Stimulated activated CD8-positive, alpha-beta memory T cell treated with anti-CD3 and anti-CD28 coated beads, Interleukin-4, amount 100 ng/mL, for 4 hours (primary cell): ENCODE results near the gene FAM114A1.
"Not testable (repeated sequence)": the region's sequence is repeated elsewhere in the genome, so short reads cannot be mapped to it uniquely, and the experiment has no call there.

Experiments used
- DNase-seq, 2 donors: peaks; one replicate each; pipeline ENCODE4 v3.0.0-alpha.2; 2020; ENCODE audit warnings: low read depth in 2 of 2, low spot score in 1 of 2

Gene FAM114A1

DNA sequence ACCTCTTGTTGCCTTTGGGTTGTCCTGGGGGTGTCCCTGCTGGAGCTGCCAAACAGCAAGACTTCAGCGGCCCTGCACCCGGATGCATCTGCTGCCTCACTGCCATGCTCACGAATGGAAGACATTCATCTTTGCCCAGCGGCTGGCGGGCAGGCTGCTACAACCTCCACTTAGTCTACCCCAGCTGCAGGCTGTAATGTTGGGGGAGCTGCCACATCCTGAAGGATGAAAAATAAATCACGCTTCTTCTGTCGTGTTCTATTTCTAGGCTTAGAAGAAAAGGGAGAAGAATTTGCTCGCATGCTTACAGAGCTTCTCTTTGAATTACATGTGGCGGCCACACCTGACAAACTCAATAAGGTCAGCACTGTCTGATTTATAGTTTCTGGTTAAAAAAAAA, 61.4 kb downstream of the FAM114A1 start:
- DNase-seq = no peak

DNA sequence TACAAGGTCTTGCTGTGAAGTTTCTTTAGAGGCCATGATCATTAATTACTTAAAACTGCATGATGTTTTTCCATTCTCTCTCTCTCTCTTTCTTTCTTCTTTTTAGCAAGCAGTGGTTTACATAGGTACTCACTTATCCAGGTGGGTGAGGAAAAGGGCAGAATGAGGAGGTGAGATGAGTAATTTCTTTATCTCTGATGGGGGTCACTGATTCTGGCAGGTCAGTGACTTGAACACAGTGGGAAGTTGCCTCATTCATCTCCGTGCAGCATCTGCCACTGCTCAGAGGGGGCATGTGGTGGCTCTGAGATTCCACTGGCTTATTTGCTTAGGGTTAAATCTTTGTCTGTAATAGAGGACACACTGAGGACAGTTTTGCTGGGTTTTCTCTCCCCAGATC, 62.6 kb downstream of the FAM114A1 start:
- no peak for DNase-seq

DNA sequence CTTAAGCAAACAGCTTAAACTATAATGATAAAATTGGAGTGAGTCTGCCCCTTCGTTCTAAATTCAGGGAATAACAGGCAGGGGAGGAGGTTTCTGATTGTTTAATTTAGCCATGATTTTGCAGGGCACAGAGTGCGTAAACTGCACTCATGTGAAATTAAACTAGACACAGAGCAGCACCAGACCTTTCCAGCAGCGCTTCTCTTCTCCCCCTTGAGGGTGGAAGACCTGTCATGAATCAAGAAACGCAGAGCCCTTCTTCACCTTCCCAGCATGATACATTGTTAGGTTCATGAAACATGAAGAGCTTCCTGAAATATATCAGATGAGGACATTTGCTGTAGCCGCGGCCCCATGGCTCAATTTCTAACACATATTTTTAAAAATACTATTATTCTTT, 63.1 kb downstream of the FAM114A1 start:
- DNase-seq = no peak

DNA sequence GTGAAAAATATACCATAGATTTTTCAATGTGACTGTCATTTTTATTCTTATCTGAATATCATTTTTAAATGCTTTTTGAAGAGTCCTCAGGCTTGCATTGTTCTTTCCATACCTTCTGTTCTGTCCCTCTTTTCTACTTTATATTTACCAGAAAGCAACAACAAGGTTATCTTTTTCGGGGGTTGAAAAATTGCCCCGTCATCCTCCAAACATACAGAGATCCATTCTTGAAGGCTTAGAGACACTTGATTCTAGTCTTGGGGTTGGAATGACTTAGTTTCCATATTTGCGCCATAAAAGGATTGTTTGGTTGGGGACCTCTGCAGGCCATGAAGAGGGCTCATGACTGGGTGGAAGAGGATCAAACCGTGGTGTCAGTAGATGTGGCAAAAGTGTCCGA, 63.5 kb downstream of the FAM114A1 start:
- no peak for DNase-seq

DNA sequence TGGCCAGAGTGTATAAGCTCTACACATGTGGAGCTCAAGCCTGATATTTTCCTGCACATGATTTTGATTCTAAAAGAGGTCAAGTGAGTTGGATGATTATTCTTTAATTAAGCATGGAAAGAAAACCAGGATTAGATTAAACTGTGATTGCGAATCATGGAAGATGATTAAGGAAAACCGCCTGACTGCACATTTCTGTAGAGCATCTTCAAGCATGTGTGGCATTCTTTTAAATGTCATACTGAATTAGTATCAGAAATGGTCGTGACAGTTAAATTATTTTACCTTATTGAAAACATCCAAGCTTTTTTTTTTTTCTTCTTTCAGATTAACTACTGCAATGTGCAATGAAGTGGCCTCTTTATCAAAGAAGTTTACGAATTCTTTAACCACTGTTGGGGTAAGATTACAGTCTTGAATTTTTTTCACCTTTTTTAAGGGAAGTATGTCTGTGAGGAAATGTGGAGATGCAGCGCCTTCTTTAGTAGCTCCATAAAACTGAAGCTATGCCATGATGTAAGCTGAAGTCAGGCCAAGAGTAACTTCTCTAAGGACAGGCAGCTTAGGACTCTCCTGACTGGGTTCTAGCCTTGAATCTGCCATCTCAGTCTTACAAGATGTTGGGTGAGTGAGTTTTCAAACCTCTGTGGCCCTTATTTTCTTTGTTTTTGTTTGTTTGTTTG, 67.9 kb downstream of the FAM114A1 start:
- no peak for DNase-seq

DNA sequence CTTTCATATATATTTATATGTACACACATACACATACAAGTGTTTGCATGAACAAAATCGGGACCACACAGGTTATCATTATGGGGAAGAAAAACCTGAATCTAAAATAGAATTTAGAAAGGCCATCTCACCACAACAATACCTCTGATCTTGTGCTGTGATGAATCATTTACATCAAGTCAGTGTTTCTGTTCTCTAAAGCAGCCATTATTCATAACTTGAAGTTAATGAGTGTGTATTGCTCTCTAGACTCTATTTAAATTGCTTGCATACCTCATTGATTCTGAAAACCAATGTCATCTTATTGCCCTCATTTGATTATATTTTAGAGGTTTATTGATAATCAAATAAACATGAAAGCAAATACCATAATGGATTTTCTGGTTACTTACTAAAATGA, 71.6 kb downstream of the FAM114A1 start:
- DNase-seq = no peak

DNA sequence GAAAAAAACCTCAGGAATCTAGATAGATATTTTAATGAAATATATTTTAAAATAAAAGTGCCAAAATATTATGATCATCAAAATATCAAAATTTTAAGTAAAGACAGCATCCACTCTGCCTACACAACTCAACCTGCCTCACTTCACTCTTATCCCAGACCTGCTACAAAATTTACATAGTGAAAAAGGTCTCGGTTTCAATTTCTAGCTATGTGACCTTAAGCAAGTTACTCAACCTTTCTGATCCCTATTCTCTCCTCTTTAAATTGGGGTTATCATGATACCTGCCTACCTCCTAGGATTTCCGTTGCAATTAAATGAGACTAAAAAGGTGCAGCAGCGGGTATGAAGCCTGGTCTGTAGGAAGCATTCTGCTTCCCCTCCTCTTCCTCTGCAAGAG, 72.9 kb downstream of the FAM114A1 start:
- no peak for DNase-seq

DNA sequence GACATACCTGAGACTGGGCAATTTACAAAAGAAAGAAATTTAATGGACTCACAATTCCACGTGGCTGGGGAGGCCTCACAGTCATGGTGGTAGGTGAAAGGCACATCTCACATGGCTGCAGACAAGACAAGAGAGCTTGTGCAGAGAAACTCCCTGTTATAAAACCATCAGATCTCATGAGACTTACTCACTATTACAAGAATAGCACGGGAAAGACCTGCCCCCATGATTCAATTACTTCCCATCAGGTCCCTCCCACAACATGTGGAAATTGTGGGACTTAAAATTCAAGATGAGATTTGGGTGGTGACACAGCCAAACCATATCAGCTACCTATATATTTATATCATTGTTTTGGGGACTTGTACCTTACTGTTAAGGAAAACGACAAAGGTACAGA, 74.3 kb downstream of the FAM114A1 start:
- DNase-seq = not testable (repeated sequence)

DNA sequence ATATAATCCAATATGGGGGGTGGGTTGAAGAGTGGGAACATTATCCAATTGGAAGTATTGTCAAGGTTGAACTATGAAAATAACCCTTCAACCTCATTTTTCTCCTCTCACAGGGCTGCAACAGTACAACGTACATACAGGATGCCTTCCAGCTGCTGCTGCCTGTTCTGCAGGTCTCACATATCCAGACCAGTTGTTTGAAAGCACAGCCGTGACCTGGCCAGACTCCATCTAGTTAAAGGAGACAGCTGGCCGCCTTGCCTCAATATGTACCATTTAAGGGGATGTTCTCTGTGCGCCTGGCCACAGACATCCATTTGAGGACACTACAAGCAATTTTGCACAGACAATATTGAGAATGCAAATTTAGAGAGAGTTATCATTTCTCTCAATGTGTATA, 75.7 kb downstream of the FAM114A1 start:
- DNase-seq = no peak

DNA sequence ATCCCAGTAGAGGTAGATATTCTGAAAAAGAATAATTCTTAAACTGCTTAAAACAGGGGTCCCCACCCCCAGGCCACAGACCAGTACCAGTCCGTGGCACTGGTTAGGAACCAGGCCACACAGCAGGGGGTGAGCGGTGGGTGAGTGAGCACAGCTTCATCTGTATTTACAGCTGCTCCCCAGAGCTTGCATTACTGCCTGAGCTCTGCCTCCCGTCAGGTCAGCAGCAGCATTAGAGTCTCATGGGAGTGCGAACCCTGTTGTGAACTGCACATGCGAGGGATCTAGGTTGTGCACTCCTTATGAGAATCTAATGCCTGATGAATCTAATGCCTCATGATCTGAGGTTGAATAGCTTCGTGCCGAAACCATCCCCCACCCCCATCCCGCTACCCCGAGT, 76.8 kb downstream of the FAM114A1 start:
- DNase-seq = no peak

DNA sequence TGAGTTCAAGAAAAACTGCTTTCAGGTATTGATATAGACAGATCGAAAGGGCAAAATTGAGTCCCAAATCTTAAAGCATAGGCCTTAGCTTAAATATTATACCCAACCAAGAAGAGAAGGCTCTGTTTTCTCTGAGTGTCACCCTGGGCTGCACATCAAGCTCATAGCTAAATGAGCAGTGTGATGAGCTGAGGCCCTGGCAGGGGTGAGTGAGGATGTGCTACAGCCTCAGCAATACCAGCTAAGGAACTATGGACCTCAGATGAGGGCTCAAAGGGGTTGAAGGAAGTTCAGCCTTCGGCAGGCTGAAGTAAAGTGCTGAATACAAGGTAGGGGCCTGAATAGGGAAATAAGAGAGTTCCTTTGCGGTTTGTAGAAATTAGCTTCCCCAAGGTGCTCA, 79.3 kb downstream of the FAM114A1 start:
- DNase-seq = no peak

DNA sequence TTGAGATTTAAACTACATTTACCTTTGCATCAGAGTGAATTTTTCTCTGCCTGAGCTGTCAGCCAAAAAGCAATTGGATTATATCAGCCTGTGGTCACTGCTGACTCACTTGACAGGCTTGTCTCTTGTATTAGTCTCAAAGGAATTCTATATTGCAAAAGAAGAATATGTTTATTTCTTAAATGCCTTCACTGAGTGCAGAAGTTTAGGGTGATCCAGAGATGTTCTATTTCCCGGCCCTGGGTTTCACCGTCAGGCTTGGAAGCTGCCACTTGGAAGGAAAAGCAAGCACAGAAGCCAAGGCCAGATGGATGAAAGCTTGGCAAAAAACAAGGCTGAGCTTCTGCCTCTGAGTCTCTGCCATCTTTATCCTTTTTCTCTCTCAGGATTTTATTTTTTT, 80.9 kb downstream of the FAM114A1 start:
- no peak for DNase-seq

DNA sequence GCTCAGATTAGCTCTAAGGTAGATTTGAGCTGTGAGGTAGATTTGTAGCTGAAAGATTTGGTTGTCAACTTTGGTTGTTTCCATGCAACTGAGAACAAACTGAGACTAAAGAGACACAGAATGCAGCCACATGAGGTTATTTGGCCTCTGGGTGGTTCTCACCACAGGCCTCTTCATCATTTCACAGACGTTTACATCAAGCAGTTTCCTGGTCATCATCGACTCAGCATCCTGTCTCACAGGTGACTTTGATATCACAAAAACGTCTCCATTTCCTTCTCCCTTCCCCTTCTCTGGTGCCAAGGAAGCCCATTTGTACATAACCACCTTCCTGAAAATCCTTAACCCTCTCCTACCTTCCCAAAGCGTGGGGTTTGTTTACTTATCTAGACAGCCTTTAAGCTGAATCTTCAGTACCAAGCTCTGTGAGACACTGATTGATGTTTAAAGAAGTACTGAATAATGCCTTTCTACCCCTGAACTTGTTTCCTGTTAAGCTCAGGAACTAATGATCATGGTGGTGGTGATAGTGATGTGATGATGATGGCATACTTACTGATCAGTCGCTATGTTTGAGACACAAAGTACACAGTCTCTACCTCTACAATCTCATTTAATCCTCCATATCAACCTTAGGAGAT, 81.9 kb downstream of the FAM114A1 start:
- no peak for DNase-seq

DNA sequence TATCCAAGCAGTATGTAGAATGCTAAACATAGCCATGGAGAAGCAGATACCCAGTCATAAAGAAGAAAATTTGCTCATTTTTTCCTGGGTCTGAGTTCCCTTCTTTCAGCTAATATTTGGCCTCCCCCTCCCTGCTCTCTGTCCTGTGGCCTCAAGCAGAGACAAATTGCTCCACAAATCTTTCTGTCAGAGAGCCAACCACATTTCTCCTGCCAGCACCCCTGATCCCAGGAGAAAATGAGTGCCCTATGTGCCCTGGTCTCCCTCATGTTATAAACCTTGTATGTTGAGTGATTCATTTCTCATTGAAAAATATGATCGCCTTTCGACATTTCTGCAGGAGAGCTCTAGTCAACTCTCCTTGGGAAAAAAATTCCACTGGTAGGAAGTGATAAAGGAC, 82.6 kb downstream of the FAM114A1 start:
- DNase-seq = no peak

DNA sequence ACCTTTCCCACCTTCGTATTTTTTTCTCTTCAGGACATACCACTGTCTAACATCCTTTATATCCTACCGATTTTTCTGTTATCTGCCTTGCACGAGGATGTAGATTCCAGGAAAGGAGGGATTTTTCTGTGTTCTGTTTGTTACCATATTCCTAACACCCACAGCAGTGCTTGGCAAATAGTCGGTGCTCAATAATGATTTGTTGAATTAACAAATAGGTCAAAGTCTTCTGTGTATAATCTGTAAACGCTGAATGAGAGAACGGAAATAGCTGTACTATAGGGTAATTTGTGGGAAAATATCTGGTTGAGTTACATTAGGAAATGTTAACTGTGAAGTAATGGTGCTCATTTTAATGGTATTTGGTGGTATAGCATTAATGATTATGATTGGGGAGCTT, 83.1 kb downstream of the FAM114A1 start:
- DNase-seq = no peak

DNA sequence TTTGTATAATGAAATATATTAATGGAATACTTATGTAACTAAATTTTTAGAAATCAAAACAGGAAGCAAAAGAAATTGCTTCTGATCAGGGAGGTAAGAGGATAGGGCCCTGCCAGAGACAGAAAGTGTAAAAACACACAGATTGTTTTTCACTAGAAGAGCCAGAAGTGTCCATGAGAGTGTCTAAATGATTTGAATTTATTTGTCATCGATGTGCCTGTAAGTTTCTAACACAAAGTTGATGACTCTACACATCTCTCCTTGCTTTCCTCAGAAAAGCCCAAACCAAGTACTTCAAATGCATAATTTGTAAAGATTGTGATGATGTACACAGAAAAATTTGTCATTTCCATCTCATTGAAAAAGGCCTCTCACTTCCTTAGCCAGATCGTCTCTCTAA, 84.0 kb downstream of the FAM114A1 start:
- no peak for DNase-seq

DNA sequence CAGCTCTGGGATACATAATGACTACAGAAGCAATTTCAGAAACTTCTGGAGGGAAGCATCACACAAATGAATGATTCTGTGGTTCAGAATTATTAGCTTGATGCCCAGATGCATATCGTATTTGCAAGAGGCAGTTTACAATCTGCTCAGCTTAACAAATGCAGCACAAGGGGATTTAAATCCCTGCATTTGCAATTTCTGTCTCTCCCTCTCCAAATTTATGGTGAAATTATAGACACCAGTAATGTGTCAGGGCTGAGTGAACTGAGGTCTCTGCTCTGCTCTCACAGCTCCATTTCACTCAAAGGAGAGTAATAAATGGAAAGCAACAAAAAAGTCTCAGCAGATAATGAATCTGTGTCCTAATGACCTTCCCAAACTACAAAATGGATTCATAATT, 84.4 kb downstream of the FAM114A1 start:
- DNase-seq = no peak

DNA sequence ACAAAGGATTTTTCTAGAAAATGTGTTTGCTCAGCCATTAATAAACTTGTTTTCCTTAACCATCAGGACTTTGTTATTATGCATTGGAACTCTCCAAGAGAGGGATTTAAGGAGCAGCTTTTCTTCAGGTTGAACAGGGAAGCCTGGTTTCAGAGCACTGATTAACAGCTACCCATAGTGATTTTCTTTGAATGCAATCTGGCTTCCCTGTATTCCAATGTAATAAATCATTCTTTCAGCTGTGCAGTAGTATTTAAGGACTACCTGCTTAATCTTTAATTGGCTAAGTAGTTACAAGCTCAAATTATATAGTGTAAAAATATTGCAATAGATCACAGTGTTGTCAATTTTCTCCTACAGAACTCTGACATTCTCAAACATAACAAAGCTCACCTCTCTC, 87.1 kb downstream of the FAM114A1 start:
- no peak for DNase-seq

DNA sequence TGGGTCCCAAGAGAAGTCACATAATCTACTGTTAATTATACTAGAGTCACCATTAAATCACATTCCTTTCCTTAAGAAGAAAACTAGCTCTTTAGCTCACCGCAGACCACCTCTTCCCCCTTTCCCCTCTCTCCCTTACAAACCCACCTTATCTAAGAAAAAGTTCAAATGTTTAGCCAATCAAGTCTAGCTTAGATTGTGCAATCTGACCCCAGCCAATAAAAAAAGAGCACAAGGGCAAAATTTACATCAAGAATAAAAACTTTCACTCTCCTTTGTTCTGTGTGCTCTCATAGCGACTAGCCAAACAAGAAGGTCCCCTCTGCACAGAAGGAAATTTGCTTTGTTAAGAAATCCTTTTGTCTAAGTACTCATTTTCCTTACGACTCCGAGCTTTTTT, 88.4 kb downstream of the FAM114A1 start:
- no peak for DNase-seq

DNA sequence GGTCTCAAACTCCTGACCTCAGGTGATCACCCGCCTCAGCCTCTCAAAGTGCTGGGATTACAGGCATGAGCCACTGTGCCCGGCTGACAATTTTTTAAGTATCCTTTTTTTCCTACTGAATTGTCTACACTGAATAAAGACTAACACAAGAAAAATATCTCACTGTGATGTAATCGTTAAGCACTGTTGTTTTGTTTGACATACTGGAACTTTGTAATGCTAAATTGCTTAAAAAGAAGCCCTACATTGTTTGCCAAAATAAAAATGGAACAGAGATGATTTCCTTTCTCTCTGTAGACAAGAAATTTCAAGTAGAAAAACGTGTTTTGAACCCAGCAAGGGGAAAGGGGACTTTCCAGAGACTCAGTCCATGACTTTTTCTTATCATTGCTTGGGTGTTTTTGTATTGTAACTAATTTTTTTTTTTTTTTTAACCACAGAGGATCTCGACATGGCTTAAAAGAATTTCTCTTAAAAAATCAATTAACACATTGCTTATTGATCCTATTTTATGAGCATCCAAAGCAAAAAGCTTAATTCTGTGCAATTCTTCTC, 89.7 kb downstream of the FAM114A1 start:
- no peak for DNase-seq

DNA sequence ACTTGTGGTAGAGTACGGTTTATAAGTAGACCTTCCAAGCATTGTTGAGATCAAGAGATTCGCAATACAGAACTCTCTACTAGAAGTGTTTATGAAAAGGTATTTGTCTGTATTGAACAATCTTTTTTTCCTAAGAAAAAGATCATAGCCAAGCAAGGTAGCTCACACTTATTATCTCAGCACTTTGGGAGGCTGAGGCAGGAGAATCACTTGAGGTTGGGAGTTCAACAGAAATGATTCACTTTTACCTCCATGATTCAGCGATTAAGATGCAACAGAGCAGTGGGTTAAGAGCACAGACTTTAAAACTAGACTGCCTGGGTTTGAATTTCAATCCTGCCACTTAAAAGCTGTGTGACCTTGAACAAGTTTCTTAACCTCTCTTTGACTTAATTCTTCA, 90.3 kb downstream of the FAM114A1 start:
- no peak for DNase-seq

DNA sequence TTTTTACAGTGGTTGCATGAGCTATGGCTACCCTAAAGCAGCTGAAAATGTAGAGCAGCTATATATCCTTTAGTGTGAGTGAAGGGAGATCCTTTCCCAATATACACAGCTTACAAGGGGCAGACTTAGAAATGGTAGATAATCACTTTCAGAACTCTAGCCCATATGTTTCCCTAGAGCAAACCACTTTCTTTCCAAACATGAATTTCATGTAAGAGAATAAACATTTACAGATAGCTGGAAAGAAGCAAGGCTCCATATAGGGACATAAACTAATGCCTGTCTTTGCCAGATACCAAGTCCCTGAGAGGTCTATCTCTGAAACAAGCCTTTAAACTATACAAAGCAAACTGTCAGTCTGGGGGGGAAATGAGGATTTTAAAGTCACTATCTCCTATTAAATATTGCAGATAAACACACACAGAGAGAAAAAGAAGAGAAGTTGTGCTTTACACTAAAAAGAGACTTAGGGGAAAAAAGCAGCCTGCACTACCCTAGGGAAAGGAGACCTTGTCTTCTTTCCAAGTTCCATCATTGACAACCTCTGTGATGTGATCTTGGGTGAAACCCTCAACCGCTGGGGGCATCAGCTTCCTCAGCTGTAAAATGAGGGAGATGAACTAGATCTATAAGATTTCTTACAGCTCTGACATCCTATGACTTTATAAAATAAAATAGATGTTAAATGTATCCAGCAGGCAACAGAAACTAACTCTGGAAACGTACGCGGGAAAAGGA, 91.0 kb downstream of the FAM114A1 start:
- DNase-seq = no peak
